Measurements from ENCODE around the gene SF3A2.

SF3A2 gene

DNA sequence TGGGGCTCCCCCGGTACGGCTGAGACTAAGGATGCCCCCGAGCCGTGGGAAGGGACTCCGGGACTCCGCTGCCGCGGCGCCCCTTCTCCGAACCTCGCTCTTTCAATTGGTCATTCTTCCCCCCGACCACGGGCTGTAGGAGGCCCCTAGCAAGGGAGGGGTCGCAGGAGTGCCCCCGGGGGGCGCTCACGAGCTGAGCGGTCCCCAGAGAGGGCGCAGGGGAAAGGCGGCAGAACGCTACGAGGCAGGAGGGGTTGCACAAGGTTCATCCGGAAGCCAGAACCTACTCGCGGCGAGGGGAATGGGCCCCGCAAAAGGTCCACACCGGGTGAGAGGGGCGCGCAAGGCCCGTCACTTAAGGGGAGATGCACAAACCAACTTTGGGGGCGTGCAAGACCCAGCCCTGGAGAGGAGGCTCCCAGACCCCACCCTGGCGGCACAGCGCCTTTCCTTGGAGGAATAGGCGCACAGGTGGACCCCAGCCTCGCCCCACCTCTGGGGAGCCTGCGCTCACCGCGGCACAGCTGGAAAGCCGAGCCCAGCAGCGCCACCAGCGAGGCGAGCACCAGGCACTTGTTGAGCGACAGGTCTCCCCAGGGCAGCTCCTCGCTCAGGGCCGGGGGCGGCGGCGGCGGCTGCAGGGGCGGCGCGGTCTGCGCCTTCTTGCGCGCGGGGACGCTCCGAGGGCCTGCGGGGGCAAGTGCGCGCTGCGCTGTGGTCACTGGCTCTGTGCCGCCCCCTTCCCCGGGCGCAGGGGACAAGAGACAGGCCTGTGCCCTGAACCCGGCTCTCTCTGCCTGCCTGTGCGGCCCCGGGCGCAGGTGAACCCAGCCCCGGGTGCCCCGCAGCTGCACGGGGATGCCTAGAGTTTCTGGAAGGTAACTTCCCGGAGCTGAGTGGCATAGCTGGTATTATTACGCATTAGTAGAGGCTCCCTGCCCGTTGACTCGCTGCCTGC lies 16.8 kb downstream of the SF3A2 start:
- no peak for DNase-seq (ENCODE audit: low read depth in 3 of 3)

DNA sequence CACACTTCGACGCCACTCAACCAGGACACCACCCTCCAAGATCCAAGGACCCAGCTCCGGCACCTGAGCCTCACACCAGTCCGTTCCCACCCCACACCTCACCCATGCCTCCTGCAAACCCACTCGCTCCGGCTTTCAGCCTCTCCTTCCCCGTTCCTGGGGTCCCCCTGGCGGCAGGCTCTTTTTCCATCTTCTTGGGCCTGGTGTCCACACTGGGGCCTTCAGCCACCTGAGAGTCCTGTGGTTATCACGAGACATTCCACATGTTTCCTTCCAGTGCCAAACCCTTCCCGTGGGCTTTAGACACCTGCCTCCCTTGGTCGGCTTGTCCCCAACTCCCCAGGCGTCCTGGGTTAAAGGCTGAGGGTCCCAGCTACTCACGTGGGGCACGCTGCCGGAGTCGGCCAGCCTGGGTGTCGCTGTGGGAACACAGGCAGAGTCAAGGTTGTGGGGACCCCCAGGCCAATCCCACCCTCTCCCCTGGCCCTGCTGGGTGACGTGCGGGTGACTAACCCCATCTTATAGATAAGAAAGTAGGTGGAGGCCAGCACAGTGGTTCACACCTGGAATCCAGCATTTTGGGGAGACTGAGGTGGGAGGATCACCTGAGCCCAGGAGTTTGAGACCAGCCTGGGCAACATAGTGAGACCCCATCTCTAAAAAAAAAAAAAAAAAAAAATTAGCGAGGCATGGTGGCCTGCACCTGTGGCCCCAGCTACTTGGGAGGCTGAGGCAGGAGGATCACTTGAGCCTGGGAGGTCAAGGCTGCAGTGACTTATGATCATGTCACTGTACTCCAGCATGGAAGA lies 17.6 kb downstream of the SF3A2 start:
- DNase-seq (ENCODE audit: low read depth in 3 of 3), result no peak

DNA sequence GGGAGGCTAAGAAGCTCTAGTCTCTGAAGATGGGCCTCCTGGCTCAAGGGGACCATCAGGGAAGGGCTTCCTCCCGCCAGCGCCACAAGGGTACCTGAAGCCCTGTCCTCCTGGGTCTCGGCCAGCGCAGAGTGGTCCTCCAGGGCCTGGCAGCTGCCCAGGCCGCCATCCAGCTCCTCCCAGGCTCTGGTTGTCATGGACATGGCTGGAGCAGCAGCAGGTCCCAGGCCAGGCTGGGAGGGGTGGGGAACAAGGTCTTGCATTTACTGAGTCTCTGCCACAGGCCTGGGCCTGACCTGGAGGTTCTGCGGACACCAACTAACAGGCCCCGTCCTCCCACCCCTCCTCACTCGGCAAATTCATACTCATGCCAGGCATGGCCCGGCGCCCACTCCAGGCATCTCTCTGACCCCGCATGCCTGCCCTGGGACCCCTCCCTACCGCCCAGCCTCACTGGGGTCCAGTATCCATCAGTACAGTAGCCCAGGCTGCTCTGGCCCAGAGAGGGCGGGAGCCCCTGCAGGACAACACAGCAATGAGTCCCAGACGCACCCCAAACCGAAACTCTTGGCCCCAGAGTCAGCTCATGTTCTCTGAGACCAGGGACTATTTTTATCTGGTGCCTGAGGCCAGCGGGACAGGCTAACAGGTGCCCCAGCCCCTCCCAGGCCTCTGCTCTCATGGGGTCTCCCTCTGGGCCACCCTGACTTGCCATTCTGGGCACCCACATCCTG lies 18.7 kb downstream of the SF3A2 start:
- DNase-seq (ENCODE audit: low read depth in 3 of 3), result no peak

DNA sequence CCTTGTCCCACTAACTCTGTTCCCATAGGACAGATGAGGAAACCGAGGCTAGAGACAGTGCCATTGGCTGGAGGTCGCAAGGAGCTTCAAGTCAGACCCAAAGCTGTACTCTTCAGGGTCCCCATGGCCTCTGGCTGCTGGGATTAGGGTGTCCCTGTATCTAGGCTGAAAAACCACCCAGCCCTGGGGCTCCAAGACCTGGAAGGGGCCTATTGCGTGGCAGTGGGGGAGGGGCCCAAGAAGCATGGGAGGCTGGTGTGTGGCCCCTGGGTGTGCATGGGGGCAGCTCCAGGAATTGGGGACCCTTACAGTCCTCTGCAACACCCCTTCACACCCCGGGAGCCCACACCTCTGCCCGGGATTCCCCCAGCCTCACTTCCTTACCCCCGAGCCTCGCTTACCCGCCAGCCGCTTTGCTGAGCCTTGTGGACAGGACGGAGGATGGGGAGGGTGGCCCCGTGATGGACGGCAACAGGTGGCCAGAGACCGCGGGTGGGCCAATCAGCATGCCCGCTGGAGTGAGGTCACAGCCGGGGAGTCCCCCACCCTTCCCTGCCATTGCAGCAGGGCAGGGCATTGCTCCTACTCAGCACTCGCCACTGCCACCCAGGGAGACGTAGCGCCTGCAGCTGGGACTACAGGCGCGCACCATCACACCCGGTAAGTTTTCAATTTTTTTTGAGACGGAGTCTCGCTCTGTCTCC lies 19.5 kb downstream of the SF3A2 start, which contains the start of gene JSRP1:
JSRP1 (minus strand) TSS at position 436 of the 704 bp plus-strand sequence. CDS start 1,103 bp downstream, outside the sequence.
- DNase-seq (ENCODE audit: low read depth in 3 of 3), result no peak

DNA sequence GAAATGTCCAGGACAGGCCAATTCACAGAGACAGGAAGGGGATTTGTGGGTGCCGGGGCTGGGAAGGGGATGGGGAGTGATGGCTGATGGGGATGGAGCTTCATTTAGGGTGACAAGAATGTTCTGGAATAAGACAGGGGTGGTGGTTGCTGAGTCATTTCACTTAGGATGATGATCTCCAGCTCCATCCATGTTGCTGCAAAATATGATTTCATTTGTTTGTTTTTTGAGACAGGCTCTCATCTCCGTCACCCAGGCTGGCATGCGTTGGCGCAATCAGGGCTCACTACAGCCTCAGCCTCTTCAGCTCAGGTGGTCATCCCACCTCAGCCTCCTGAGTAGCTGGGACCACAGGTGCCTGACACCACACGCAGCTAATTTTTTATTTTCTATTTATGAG lies 22.7 kb downstream of the SF3A2 start:
- DNase-seq (ENCODE audit: low read depth in 3 of 3), result no peak

DNA sequence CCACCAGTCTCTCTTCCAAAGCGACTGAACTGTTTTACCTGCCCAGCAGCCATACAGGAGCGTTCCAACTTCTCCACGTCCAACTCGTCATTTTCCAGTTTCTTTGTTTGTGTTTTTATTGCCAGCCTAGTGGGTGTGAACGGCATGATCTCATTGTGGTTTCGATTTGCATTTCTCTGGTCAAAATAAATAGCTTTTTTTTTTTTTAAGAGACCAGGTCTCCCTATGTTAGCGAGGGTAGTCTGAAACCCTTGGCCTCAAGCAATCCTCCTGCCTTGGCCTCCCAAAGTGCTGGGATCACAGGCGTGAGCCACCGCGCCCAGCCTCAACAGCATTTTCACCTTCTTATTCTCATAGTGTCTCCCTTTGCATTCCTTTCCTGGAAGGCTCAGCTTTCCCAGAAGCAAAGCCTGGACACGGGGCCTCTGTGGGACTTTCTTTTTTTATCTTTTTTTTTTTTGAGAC lies 23.7 kb downstream of the SF3A2 start:
- no peak for DNase-seq (ENCODE audit: low read depth in 3 of 3)

DNA sequence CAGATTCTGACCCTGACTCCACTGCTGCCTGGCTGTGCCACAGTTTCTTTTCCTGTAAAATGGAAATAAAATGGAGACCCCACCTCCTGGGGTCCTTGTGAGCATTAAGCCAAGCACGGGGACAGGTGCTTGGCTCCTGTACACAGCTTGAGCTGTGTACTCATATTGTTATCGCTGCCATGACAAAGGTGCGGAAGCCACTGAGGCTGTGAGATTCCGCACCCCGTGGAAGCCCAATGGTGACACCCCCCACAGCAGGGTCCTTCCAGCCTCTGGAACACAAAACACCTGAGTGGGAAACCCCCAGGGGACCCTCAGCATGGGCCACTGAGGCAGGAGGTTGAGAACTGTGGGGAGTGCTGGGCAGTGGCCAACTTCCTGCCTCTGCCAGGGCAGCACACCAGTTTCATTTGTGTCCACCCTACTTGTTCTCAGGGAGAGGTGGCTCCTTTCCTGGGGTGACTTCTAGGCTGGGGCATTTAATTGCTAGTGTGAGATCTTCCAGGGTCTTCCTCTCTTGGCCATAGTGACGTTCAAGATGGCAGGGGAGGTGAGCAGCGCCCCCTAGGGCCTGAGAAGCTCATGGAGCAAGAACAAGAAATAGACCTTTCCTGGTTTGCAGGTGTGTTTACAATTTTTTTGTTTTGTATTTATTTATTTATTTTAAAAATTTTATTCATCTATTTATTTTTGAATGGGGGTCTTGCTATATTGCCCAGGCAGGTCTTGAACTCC lies 25.0 kb downstream of the SF3A2 start:
- no peak for DNase-seq (ENCODE audit: low read depth in 3 of 3)

DNA sequence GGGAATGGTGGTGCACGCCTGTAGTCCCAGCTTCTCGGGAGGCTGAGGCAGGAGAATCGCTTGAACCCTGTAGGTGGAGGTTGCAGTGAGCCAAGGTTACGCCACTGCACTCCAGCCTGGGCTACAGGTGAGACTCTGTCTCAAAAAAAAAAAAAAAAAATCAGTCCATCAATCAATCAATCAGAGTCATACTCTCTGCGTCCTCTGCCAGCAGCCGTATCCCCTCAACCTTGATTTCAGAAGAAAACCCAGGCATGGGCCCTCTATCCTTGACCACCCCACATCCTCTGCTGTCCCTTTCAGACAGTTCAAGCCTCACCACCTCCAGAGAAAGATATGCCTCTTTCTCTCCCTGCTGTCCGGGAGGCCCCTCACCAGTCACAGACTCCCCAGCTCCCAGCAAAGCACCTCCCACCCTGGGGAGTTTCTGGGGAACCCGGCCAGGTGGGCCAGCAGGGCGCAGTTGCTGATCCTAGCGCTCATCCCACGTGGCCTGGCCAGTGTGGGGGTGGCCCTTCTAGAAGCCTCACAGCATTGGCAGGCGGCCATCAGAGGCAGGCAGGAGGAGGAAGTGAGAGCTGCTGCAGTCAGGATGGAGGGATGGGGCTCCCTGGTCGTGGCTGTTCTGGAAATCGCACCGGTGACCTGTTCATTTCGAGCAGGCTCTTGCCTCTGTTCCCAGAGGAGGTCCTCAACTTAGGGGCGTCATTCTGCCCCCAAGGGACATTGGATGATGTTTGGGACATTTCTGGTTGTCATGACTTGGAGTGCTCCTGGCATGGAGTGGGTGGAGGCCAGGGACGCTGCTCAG lies 29.8 kb downstream of the SF3A2 start:
- no peak for DNase-seq (ENCODE audit: low read depth in 3 of 3)

DNA sequence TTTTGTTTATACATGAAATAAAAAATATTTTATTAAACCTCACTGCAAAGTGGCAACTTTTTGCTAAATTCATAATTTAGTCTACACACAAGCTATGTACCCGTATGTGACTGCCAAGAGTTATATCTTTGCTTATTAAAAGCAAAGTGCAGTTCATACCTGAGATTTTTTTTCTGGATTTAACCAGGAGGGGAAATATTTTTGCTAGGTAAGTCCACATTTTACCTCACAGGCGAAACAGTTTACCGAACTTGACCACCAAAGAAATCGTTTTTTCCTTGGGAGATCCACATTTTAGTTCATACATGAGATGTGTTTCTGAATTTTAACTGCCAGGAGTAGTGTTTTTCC lies 31.8 kb downstream of the SF3A2 start:
- no peak for DNase-seq (ENCODE audit: low read depth in 3 of 3)

DNA sequence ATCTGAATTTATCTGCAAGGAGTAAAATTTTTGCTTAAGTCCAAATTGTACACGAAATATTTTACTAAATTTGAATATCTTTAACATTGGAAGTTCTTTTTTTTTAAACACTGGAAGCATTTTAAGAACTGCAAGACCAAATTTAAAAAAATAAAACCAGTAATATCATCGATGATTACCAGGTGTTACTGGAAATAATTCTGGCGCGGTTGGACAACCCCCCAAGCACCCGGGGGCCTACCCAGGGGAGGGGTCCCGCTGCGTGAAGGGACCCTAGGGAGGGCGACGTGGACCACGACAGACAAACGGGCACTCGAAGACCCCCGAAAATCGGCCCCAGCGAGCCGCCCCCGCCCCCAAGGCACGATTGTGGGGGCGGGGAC lies 32.2 kb downstream of the SF3A2 start:
- DNase-seq (ENCODE audit: low read depth in 3 of 3), result no peak

DNA sequence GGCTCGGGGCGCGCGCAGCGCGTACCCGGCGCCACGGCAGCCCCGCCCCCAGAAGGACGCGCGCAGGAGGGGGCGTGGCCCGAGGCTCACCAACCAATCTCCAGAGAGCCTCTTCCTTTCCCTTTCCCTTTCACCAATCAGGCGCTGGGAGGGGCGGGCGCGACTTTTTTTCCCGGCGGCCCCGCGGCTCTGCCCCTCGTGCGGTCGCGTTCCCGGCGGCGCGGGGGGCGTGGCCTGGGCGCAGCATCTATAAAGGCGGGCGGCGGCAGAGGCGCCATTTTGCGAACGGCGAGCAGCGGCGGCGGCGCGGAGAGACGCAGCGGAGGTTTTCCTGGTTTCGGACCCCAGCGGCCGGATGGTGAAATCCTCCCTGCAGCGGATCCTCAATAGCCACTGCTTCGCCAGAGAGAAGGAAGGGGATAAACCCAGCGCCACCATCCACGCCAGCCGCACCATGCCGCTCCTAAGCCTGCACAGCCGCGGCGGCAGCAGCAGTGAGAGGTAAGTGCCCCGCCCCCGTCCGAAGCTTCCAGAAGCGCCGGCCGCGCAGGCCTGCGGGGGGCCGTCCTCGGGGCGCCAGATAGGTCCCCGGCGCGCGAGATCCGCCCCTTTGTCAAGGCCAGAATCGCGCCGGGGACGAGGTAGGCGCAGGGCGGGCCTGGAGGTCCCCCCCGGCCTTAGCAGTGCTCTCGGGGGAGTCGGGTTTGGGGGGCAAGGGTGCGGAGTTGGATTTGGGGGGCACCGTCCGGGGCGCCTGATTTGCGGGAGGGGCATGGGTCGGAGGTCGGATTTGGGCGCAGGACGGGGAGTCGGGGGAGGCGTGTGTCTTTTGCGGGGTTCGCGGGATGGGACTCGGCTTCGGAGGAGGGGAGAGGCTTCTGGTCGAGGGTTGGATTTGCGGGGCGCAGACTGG lies 32.9 kb downstream of the SF3A2 start:
- peak; percentile 96 to 98 (median 97) for DNase-seq (ENCODE audit: low read depth in 3 of 3)

DNA sequence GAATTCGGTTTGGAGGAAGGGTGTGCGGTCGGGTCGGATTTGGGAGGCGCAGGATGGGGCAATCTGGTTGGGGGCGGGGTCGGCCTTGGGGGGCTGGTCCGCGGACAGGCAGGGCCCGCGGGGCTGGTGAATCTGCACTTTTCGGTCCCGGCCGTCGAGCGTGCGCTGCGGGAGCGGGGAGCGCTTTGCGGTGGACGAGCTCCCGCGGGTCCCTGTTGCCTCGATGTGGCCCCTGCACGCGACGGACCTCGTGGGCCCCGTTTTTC lies 33.5 kb downstream of the SF3A2 start:
- no peak for DNase-seq (ENCODE audit: low read depth in 3 of 3)

DNA sequence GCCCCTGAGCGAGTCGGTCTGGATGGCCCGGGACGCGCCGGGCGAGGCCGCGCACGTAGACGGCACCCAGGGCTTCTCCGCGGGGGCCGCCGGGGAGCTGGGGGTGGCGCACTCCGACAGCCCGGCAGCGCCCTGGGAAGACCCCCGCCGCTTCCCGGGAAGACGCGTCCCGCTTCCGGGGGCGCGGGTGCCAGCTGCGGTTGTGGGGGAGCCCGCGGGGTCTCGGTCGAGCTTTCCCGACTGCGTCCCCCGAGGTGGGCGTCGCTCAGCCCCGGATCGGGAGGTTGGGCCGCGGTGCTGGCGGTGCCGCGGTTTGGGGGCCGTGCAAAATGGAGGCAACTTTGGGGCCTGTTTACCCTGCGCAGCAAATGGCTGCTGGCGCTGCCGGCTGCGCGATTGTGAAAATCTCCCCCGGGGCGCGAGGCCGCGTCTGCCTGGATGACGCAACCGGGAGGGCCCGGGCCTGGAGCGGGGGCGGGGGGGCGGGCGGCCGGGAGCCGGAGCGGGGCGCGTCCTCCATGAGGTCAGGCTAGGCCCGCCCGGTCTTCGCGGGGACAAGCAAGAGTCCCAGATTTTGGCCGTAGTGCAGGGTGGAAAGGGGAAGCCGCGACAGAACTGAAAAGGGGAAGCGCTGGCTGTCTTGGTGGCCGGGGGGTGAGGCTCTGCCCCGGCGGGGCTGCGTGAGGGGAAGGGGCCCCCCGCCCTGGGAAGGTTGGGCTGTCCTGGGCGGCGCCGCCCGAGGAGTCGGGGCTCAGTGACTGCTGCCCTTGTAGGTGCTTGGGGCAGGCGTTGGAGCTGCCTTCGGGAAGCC lies 34.0 kb downstream of the SF3A2 start:
- peak in 2 of 3 donors; percentile 55 to 71 for DNase-seq (ENCODE audit: low read depth in 3 of 3)

DNA sequence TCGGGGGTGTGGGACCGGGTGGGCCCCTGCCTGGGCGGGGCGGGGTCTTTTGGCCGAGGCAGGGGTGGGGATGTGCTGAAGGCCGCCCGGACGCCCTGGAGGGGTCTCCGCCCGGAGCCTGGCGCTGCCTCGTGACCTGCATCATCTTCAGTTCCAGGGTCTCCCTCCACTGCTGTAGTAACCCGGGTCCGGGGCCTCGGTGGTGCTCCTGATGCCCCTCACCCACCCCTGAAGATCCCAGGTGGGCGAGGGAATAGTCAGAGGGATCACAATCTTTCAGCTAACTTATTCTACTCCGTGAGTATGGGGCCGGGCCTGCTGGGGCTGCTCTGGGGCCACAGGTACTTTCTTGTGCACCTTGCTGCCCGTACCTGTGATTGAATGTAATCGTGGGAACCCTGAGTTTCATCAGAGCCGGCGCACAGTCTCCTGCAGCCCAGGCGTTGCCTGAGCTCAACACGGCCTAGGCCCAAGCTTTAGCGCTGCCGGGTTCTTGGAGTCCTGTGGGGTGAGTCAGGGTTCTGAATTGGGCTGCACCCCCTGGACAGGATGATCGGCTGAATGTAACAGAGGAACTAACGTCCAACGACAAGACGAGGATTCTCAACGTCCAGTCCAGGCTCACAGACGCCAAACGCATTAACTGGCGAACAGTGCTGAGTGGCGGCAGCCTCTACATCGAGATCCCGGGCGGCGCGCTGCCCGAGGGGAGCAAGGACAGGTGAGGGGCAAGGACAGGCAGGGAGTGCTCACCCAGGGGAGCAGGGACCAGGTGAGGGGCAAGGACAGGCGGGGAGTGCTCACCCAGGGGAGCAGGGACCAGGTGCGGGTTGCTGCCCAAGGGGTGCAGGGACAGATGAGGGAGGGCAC lies 34.8 kb downstream of the SF3A2 start:
- no peak for DNase-seq (ENCODE audit: low read depth in 3 of 3)

DNA sequence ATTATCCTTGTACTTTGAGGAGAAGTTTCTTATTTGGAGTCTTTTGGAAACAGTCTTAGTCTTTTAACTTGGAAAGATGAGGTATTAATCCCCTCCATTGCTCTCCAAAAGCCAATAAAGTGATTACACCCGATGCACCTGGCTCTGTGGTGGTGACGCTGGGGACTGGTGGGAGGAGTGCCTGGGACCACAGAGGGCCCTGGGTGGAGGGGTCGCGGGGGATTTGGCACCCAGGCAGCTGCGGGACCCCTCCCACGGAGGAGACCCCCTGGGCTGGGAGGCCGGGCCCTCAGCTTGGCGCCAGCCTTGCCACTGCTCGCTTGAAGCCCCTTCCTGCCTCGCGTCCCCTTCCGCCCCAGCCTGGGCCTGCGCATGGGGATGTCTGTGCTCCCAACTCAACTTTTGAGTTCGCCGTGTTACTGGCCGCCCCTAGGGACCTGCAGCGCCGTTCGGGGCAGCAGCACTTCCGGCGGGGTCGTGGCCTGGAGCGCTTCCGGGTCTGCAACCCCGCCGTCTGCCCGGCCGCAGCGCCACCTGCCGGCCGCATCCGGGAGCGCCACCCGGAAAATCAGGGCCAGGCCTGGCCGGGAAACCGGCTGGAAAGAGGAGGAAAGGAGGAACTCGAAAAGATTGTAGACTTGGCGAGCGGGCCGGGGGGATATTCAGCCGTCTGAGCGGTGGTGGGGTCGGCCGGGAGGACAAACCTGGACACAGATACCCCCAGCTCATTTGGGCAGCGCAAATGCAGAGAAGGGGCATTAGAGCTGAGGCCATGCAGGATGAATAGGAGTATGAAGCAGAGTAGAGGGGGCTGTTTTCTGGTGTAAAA lies 36.9 kb downstream of the SF3A2 start:
- peak; percentile 67 to 77 (median 70) for DNase-seq (ENCODE audit: low read depth in 3 of 3)

DNA sequence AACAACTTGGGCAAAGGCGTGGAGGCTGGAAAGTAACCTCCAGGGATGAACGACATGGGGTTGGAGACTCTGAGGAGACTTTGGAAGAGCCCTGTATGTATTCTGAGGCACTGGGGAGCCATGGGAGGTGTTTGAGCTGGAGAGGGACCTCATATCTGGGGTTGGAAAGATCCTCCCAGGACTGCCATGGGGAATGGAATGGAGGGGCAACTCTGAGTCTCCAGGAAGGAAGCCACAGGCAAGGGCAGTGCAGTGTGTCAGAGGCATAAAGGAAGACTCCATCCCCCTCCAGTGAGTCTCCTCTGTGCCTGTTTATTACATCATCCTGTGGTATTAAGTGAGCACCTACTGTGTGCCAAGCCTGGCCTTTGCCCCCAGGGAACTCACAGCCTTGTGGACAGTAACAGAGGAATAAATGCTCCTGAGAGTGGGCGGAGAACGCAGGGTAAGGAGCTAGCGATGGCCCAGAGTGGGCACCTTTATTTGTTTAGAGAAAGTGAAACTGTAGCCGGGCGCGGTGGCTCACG lies 37.6 kb downstream of the SF3A2 start:
- DNase-seq (ENCODE audit: low read depth in 3 of 3), result no peak

Measured in stimulated activated CD4-positive, alpha-beta T cell treated with anti-CD3 and anti-CD28 coated beads, TNF-alpha, amount 100 ng/mL, for 48 hours (primary cell).